ENCODE results near the gene TANC1. TPM values are rescaled to one million over a fixed set of nuclear protein-coding genes. Genes with fewer than 3 reads are reported as not detected.

The TANC1 gene
- polyA plus RNA-seq, 2 donors, result 18.1 to 21.4 TPM

DNA sequence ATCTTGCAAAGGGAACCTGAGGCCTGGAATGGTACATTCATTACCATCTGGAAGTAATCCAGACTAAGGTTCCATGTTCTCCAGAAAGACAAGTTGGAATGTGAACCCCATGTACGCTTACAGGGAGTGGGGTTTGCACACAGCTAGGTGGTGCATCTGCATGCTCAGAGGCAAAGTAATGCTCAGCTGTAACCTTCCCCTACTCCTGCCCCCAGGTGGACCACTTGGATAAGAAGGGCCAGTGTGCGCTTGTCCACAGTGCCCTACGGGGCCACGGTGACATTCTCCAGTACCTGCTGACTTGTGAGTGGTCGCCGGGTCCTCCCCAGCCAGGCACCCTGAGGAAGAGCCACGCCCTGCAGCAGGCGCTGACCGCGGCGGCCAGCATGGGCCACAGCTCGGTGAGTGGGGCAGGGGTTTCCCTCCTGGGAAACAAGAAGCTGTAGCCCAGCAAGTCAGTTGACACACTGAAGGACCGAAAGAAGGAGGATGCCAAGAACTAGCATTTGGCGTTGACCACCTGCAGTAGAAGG lies 228.0 kb downstream of the TANC1 start:
- Histone ChIP-seq H3K27ac (ENCODE audit: low read depth in 2 of 2, low read length in 1 of 2) (no peak overlapping the region), H3K36me3 (ENCODE audit: control insufficient read depth in 2 of 2, insufficient read depth in 2 of 2, low read length in 1 of 2) (peaks cover 7 to 29% of the 10 kb centered on the region in 2 donors), H3K4me3 (ENCODE audit: low read depth in 1 of 2, low read length in 2 of 2) (no peak overlapping the region), H3K27me3 (ENCODE audit: control insufficient read depth in 1 of 2, insufficient read depth in 2 of 2, low read length in 2 of 2) (no peaks in the 10 kb centered on the region), H3K9me3 (ENCODE audit: control insufficient read depth in 2 of 2, insufficient read depth in 1 of 2, low read depth in 1 of 2, low read length in 1 of 2) (no peaks in the 10 kb centered on the region), H3K4me1 (ENCODE audit: control insufficient read depth in 2 of 2, insufficient read depth in 2 of 2, low read length in 1 of 2) (no peaks in the 10 kb centered on the region)
- 96 to 99% methylated on average over 14 of the region's 14 CpGs for WGBS, 2 donors

DNA sequence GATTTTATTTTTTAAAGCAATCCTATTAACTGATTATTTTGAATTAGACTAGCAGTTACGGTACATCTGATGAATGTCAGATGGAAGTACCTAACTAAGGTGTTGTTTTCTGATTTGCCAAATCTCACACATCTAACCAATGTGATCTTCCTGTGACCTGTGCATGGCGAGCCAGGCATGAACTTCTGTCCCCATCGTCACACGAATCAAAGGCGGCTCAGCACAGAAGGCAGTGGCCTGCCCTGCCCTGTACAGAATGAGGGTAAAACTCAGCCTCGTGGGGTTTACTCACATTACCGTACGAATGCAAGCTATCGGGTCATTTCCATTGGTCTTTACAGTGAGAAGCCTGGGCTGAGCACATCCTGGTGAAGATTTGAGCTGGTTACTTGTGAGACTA lies 230.8 kb downstream of the TANC1 start:
- Histone ChIP-seq H3K36me3 (ENCODE audit: control insufficient read depth in 2 of 2, insufficient read depth in 2 of 2, low read length in 1 of 2) (peaks cover 7 to 32% of the 10 kb centered on the region in 2 donors), H3K4me3 (ENCODE audit: low read depth in 1 of 2, low read length in 2 of 2) (no peak overlapping the region), H3K9me3 (ENCODE audit: control insufficient read depth in 2 of 2, insufficient read depth in 1 of 2, low read depth in 1 of 2, low read length in 1 of 2) (no peaks in the 10 kb centered on the region), H3K4me1 (ENCODE audit: control insufficient read depth in 2 of 2, insufficient read depth in 2 of 2, low read length in 1 of 2) (no peaks in the 10 kb centered on the region), H3K27me3 (ENCODE audit: control insufficient read depth in 1 of 2, insufficient read depth in 2 of 2, low read length in 2 of 2) (no peaks in the 10 kb centered on the region), H3K27ac (ENCODE audit: low read depth in 2 of 2, low read length in 1 of 2) (no peak overlapping the region)
- 88 to 92% methylated on average over 9 of the region's 9 CpGs for WGBS, 2 donors

DNA sequence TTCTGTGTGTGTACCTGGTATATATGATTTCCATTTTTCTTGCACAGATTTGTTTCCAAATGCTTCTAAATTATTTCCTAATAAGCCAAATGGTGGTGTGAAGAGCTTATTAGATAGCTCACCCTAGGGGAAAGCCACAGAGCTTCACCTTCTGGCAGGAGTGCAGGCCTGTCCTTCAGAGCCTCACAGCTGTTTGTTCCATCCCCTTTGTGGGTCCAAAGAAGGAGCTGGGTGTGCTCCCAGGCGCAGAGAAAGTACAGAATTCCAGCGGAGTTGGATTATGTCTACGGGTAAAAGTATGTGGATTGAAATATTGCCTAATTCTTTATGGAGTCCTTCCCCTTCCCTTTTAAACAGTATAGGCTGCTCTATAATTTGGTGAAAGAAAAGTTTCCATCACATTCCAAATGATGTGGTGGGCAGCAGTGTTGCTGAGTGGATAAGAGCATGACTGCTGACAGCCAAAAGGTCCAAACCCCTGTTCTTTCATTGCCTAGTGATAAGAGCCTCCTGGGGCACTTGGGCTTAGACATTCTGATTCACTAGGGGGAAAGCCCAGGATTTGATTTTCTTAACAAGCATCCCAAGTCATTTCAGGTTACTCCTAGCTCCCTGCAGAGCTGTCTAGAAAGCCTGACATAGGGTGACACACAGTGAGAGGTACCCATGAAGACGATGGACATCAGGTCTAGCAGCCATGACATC lies 231.5 kb downstream of the TANC1 start:
- WGBS, 2 donors, result 86 to 93% methylated on average over 4 of the region's 4 CpGs
- no peak overlapping the region for H3K27ac ChIP-seq (ENCODE audit: low read depth in 2 of 2, low read length in 1 of 2)
- H3K36me3 ChIP-seq (ENCODE audit: control insufficient read depth in 2 of 2, insufficient read depth in 2 of 2, low read length in 1 of 2), result peaks cover 8 to 28% of the 10 kb centered on the region in 2 donors
- H3K4me3 ChIP-seq (ENCODE audit: low read depth in 1 of 2, low read length in 2 of 2), result no peak overlapping the region
- no peaks in the 10 kb centered on the region for H3K27me3 ChIP-seq (ENCODE audit: control insufficient read depth in 1 of 2, insufficient read depth in 2 of 2, low read length in 2 of 2)
- H3K4me1 ChIP-seq (ENCODE audit: control insufficient read depth in 2 of 2, insufficient read depth in 2 of 2, low read length in 1 of 2), result no peaks in the 10 kb centered on the region
- no peaks in the 10 kb centered on the region for H3K9me3 ChIP-seq (ENCODE audit: control insufficient read depth in 2 of 2, insufficient read depth in 1 of 2, low read depth in 1 of 2, low read length in 1 of 2)

DNA sequence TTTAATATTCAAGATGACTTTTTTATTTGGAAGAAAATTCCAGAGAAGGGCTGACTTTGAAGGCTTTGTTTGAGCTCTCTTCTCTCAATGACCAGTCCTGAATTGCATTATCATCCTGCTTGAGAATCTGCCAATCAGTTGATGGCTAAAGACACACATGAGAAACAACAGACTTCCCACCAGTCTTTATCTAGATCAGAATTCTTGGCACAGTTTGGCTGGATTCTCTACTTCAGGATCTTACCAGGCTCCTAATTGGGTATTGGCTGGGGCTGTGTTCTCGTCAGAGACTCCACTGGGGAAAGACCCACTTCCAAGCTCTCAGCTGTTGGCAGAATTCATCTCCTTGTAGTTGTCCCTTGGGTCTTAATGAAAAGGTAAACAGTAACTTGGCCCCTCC lies 232.1 kb downstream of the TANC1 start:
- H3K27ac ChIP-seq (ENCODE audit: low read depth in 2 of 2, low read length in 1 of 2), result no peak overlapping the region
- peaks cover 12 to 30% of the 10 kb centered on the region in 2 donors for H3K36me3 ChIP-seq (ENCODE audit: control insufficient read depth in 2 of 2, insufficient read depth in 2 of 2, low read length in 1 of 2)
- no peaks in the 10 kb centered on the region for H3K9me3 ChIP-seq (ENCODE audit: control insufficient read depth in 2 of 2, insufficient read depth in 1 of 2, low read depth in 1 of 2, low read length in 1 of 2)
- H3K27me3 ChIP-seq (ENCODE audit: control insufficient read depth in 1 of 2, insufficient read depth in 2 of 2, low read length in 2 of 2), result no peaks in the 10 kb centered on the region
- no peaks in the 10 kb centered on the region for H3K4me1 ChIP-seq (ENCODE audit: control insufficient read depth in 2 of 2, insufficient read depth in 2 of 2, low read length in 1 of 2)
- no peak overlapping the region for H3K4me3 ChIP-seq (ENCODE audit: low read depth in 1 of 2, low read length in 2 of 2)
- 66 to 68% methylated on average over 1 of the region's 1 CpG for WGBS, 2 donors

DNA sequence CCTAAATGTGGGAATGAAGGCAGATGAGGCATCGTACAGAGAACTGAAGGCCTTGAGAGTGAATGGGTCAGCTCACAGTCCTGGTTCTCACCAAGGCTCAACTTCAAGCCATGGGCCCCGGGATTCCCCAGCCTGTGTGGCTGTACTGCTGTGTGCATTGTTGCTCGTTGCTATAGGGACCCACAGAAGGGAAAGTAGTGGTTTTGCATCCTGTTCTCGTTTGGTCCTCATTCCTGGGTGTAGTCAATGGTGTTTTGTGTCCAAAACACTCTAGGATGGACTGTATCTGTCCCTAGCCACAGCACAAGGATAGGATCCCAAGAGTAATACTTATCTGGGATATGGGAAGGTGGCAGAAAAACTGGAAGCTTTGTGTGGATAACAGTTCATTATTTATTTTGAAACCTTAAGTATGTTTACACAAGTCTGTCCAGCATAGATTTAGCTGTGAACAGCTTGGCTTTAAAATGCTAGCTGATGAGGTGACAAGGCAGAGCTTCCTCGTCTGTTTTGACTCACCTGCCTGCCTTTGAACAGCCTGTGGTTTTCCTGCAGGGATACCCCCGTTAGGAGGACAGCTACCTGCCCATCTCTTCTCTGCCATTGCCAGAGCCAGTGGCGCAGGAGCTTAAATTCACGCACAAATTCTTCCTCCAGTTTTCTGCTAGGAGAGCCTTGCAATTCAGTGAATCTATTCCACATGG lies 233.1 kb downstream of the TANC1 start:
- Histone ChIP-seq H3K4me1 (ENCODE audit: control insufficient read depth in 2 of 2, insufficient read depth in 2 of 2, low read length in 1 of 2) (no peaks in the 10 kb centered on the region), H3K27ac (ENCODE audit: low read depth in 2 of 2, low read length in 1 of 2) (no peak overlapping the region), H3K4me3 (ENCODE audit: low read depth in 1 of 2, low read length in 2 of 2) (no peak overlapping the region), H3K27me3 (ENCODE audit: control insufficient read depth in 1 of 2, insufficient read depth in 2 of 2, low read length in 2 of 2) (no peaks in the 10 kb centered on the region), H3K9me3 (ENCODE audit: control insufficient read depth in 2 of 2, insufficient read depth in 1 of 2, low read depth in 1 of 2, low read length in 1 of 2) (no peaks in the 10 kb centered on the region), H3K36me3 (ENCODE audit: control insufficient read depth in 2 of 2, insufficient read depth in 2 of 2, low read length in 1 of 2) (peaks cover 13 to 26% of the 10 kb centered on the region in 2 donors)
- 58 to 61% methylated on average over 8 of the region's 8 CpGs for WGBS, 2 donors

DNA sequence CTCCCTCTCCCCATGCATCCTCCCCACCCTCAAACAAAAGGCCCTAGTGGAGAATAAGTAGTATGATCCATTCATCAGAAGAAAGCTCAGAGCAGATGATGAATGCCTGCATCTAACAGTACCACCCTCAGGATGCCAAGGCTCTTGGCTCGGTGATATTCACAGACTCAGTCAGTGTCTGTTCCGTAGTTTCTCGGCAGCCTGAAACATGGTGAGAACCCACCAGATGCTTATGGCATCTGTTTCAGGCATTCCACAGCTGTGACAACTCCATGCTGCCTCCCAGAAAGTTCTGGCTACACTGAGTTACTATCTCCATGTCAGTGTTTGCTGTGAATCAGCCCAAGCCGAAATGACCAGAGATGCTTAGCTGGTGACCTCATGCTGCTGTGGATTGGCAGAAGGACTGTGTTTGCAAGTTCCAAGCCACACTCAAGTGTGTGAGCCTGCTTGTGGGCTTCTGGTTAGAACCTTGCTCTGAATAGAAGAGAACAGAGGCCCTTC lies 234.2 kb downstream of the TANC1 start:
- WGBS, 2 donors, result 61 to 74% methylated on average over 4 of the region's 4 CpGs
- Histone ChIP-seq H3K27ac (ENCODE audit: low read depth in 2 of 2, low read length in 1 of 2) (no peak overlapping the region), H3K9me3 (ENCODE audit: control insufficient read depth in 2 of 2, insufficient read depth in 1 of 2, low read depth in 1 of 2, low read length in 1 of 2) (no peaks in the 10 kb centered on the region), H3K4me1 (ENCODE audit: control insufficient read depth in 2 of 2, insufficient read depth in 2 of 2, low read length in 1 of 2) (no peaks in the 10 kb centered on the region), H3K36me3 (ENCODE audit: control insufficient read depth in 2 of 2, insufficient read depth in 2 of 2, low read length in 1 of 2) (peaks cover 10 to 23% of the 10 kb centered on the region in 2 donors), H3K27me3 (ENCODE audit: control insufficient read depth in 1 of 2, insufficient read depth in 2 of 2, low read length in 2 of 2) (no peaks in the 10 kb centered on the region), H3K4me3 (ENCODE audit: low read depth in 1 of 2, low read length in 2 of 2) (no peak overlapping the region)

DNA sequence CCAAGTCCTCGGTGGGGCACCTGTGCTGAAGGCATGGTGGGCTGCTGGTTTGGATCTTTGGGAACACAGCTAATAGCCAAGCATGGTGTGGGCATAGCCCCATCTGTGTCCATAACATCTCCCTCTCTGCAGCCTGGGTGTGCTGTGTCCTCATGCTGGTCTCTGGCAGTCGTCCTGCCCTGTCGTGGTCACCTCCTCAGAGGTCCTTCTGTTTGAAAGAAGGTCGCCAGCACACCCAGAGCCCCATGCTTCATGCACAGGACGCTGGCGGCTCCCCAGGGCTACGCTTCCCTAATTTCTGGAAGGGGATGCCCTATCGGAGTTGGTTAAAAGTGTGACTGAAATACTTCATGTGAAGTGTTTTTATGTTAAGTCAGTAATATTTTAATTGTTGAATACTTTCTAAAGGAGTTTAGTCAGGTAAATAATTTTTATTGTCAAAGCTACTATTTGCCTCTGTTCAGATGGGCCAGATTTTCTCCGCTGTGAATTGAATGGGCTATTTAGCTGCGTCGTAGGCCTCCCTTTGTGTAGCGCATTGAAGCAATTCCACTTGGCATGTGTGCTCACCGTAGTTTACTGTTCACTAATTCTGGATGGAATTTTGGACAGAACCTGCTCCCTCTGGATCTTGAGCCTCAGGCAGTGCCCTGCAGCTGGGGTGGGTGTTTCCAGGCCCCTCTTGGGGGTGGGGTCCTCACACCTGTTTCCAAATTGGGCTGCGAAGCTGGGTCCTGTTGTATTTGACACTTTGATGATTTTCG lies 236.1 kb downstream of the TANC1 start:
- Histone ChIP-seq H3K4me3 (ENCODE audit: low read depth in 1 of 2, low read length in 2 of 2) (no peak overlapping the region), H3K36me3 (ENCODE audit: control insufficient read depth in 2 of 2, insufficient read depth in 2 of 2, low read length in 1 of 2) (peaks cover 7 to 21% of the 10 kb centered on the region in 2 donors), H3K4me1 (ENCODE audit: control insufficient read depth in 2 of 2, insufficient read depth in 2 of 2, low read length in 1 of 2) (no peaks in the 10 kb centered on the region), H3K9me3 (ENCODE audit: control insufficient read depth in 2 of 2, insufficient read depth in 1 of 2, low read depth in 1 of 2, low read length in 1 of 2) (no peaks in the 10 kb centered on the region), H3K27me3 (ENCODE audit: control insufficient read depth in 1 of 2, insufficient read depth in 2 of 2, low read length in 2 of 2) (no peaks in the 10 kb centered on the region), H3K27ac (ENCODE audit: low read depth in 2 of 2, low read length in 1 of 2) (no peak overlapping the region)
- WGBS, 2 donors, result 93 to 95% methylated on average over 15 of the region's 15 CpGs

DNA sequence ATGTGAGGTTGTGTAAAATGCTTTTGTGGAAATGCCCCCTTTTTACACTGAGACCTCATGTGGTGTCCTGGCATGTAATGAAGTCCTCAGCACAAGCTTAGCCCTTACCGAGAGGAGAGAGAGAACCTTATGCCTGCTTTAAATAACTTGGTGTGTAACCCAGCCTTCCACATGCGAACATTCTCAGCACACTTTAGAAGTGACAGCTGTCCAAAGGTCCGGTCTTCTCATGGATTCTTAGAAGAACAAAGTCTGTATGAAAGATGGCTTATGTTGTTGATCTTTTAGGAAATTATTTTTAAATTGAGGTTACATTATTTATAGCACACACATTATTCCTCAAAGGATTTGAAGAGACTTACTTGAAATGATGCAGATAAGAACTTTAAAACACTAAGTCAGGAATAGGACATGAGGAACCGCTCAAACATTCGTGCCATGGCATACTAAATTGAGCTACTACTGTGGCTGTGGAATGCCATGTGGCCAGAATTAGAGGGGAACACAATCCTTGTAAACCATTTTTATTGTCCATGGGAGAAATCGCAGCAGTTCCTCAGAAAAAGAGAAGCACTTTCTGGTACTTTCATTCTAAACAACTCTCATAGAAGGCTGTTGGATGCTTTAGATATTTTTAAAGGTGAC lies 238.4 kb downstream of the TANC1 start:
- WGBS, 2 donors, result 84 to 90% methylated on average over 6 of the region's 6 CpGs
- Histone ChIP-seq H3K4me1 (ENCODE audit: control insufficient read depth in 2 of 2, insufficient read depth in 2 of 2, low read length in 1 of 2) (no peaks in the 10 kb centered on the region), H3K27ac (ENCODE audit: low read depth in 2 of 2, low read length in 1 of 2) (no peak overlapping the region), H3K36me3 (ENCODE audit: control insufficient read depth in 2 of 2, insufficient read depth in 2 of 2, low read length in 1 of 2) (peaks cover 9 to 16% of the 10 kb centered on the region in 2 donors), H3K27me3 (ENCODE audit: control insufficient read depth in 1 of 2, insufficient read depth in 2 of 2, low read length in 2 of 2) (no peaks in the 10 kb centered on the region), H3K9me3 (ENCODE audit: control insufficient read depth in 2 of 2, insufficient read depth in 1 of 2, low read depth in 1 of 2, low read length in 1 of 2) (no peaks in the 10 kb centered on the region), H3K4me3 (ENCODE audit: low read depth in 1 of 2, low read length in 2 of 2) (no peak overlapping the region)

DNA sequence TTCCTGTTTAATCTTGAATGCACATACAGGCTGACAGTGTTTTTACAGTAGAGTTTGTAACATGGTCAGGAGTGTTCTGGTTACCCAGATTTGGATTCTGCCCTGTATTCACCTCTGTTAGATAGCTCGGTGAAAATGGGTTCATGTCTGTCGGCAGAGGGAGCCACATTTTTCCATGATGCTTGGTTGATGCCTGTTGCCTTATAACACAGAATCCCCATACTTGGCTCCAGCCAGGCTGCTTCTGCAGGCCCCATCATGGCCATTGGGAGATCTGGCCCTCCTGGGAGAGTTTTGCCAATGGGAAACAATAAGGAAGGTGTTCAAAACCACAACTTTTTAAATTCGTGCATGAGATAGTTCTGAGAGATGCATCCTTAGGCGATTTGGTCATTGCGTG lies 240.0 kb downstream of the TANC1 start:
- no peaks in the 10 kb centered on the region for H3K9me3 ChIP-seq (ENCODE audit: control insufficient read depth in 2 of 2, insufficient read depth in 1 of 2, low read depth in 1 of 2, low read length in 1 of 2)
- H3K27me3 ChIP-seq (ENCODE audit: control insufficient read depth in 1 of 2, insufficient read depth in 2 of 2, low read length in 2 of 2), result no peaks in the 10 kb centered on the region
- H3K27ac ChIP-seq (ENCODE audit: low read depth in 2 of 2, low read length in 1 of 2), result no peak overlapping the region
- H3K4me3 ChIP-seq (ENCODE audit: low read depth in 1 of 2, low read length in 2 of 2), result no peak overlapping the region
- no peaks in the 10 kb centered on the region for H3K4me1 ChIP-seq (ENCODE audit: control insufficient read depth in 2 of 2, insufficient read depth in 2 of 2, low read length in 1 of 2)
- WGBS, 2 donors, result 86 to 88% methylated on average over 5 of the region's 5 CpGs
- peaks cover 9 to 10% of the 10 kb centered on the region in 2 donors for H3K36me3 ChIP-seq (ENCODE audit: control insufficient read depth in 2 of 2, insufficient read depth in 2 of 2, low read length in 1 of 2)

Measured in esophagus (tissue), 2 donors.